ENCODE measurements around the gene EEPD1.
"Not testable (repeated sequence)": the region's sequence is repeated elsewhere in the genome, so short reads cannot be mapped to it uniquely, and the experiment has no call there.

EEPD1 gene

DNA sequence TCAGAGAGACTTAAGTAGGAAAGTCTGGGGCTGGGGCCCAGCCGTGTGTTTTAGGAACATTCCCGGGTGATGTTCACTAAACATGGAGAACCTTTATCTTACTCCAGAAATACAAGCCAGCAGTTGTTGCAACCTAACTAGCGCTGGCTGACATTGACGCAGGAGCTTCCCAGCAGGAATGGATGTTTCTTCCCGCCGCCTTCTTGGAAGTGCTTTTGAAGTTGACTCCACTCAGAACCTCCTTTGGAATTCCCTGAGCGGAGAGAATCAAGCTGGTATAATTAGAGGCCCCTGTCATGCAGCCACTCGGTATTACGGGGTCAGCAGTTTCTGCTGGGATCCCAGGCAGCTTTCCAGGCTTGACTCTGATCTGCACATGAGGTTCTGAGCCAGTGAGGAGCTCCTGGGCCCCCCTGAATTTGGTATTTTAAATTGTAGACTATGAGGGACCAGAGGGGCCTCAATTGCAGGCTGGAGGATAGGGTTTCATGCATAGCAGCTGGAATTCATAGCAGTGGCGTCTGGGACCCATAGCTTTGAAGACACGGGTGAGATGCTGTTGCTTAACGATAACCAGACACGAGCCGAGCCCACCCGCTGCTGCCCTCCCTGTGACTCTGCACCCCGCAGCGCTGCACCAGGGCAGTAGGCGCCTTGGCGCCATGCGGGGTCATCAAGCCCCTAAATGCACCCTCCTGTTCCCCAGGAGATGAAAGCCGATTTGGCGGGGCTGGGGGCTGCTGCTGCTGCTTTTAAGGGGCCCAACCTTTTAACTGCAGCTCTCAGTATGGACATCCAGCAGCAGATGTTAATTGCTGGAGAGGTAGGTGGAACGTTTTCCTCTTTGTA is 61.8 kb downstream of the EEPD1 start:
- DNase-seq (ENCODE audit: low read depth), result no peak

- DNase-seq (ENCODE audit: low read depth), result no peak
Observed at GRCh38 chr7:36215457-36215765, 62.4 kb downstream of the EEPD1 start.

- no peak for DNase-seq (ENCODE audit: low read depth)
Observed at GRCh38 chr7:36216063-36216684, 63.1 kb downstream of the EEPD1 start.

DNA sequence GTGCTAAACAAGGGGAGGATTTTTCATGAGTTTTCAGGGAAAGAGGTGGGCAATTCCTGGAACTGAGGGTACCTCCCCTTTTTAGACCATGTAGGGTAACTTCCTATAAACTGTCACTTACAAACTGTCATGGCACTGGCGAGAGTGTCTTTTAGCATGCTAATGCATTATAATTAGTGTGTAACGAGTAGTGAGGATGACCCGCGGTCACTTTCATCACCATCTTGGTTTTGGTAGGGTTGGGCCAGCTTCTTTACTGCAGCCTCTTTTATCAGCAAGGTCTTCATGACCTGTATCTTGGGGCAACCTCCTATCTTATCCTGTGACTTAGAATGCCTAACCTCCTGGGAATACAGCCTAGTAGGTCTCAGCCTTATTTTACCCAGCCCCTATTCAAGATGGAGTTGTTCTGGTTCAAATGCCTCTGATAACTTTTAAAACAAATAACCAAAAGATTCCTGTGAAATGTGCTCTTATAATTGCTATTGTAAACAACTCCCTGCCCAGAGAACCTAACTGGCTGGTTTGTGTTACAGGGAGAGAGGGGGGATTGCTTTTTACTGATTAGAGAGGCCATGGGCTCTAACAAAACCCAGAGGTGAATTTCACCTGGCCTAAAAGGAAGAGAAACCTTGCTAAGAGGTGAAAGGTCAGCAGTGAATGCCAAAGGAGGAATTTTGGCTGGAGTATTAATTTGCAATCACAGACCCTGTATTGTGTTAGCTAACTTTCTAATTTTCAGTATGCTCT is 64.3 kb downstream of the EEPD1 start:
- DNase-seq (ENCODE audit: low read depth), result no peak

- no peak for DNase-seq (ENCODE audit: low read depth)
Observed at GRCh38 chr7:36217961-36218284, 64.9 kb downstream of the EEPD1 start.

GRCh38 chr7:36219429-36219828 is 66.4 kb downstream of the EEPD1 start:
- DNase-seq (ENCODE audit: low read depth), result no peak

DNA sequence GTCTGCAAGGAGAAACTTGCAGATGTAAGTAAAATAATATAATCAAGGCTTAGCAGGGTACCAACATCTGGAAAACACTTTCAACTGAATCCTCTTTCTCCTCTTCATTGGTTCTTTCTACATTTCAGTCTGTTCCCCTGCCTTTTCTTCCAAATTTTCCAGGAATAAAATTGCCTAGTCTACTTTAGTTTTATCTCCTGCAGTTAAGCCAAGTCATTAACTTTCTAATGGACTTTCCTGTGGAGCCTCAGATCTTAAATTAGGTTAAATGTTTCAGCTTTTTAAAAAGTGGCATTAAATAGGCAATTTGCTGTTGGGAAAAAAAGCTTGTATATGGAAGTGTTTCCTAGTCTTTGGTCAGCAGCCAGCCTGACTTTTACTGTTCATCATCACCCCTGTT is 70.8 kb downstream of the EEPD1 start:
- no peak for DNase-seq (ENCODE audit: low read depth)

- no peak for DNase-seq (ENCODE audit: low read depth)
Observed at GRCh38 chr7:36224934-36225858, 72.1 kb downstream of the EEPD1 start.

GRCh38 chr7:36226151-36226550 is 73.1 kb downstream of the EEPD1 start:
- no peak for DNase-seq (ENCODE audit: low read depth)

DNA sequence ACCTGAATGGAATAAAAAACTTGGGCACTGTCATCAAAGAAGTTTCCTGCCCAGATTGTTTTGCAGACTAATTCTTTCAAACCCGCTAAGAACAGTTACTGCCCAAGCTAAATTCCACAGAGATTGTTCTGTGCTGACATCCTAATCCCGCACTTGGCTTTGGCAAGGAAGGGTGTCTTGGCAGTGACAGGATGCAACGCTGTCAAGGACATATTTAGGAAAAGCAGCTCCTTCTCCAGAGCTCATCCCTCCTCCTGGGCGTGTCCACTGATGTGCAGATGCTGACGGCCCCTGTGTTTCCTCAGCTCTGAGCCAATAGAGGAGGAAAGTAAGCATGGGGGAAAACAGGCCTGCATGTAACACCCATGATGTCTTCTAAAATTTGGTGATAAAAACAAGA is 74.2 kb downstream of the EEPD1 start:
- no peak for DNase-seq (ENCODE audit: low read depth)

DNA sequence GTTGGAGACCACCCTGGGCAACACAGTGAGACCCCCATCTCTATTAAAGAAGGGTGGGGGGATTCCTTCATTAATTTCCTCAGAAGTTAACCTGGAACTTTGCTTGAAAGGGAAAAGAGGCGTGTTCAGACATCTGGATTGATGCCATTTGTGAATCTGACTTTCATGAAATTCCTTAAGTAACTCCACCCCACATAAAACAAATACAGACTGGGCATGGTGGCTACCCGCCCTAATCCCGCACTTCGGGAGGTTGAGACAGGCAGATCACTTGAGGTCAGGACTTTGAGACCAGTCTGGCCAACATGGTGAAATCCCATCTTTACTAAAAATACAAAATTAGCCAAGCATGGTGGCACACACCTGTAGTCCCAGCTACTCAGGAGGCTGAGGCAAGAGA is 75.0 kb downstream of the EEPD1 start:
- no peak for DNase-seq (ENCODE audit: low read depth)

- no peak for DNase-seq (ENCODE audit: low read depth)
Observed at GRCh38 chr7:36231406-36231805, 78.4 kb downstream of the EEPD1 start.

DNA sequence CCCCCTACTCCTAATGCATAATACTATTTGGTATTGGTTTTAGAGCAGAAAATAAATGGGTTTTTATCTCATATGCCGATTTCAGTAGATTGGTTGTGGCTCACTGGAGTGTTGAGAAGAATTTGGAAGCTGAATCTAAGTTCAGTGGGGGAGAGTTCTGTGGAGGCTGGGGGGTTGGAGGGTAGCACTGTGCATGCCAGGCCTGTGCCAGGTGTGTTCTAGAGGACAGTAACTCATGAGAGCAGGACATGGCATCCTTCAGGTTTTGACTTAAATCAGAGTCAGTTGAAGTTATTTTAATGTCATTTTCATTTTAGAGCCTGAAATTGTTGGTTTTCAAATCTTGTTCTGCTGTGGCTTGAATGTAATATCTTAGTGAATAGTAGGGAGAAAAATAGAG is 79.5 kb downstream of the EEPD1 start:
- DNase-seq (ENCODE audit: low read depth), result no peak

- no peak for DNase-seq (ENCODE audit: low read depth)
Observed at GRCh38 chr7:36232971-36233550, 80.0 kb downstream of the EEPD1 start.

DNA sequence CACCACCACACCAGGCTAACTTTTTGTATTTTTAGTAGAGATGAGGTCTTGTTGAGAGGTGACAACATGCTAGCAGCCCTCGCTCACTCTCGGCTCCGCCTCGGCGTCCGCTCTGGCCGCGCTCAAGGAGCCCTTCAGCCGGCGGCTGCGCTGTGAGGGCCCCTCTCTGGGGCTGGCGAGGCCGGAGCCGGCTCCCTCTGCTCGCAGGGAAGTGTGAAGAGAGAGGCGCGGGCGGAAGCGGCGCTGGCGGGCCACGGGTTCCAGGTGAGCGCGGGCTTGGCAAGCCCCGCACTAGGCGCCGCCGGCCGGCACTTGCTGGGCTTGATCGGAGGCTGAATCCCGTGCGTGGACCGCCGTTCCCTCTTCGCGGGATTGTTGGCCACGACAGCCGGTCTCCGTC is 83.0 kb downstream of the EEPD1 start:
- DNase-seq (ENCODE audit: low read depth), result no peak

GRCh38 chr7:36238138-36238537 is 85.1 kb downstream of the EEPD1 start:
- no peak for DNase-seq (ENCODE audit: low read depth)

- DNase-seq (ENCODE audit: low read depth), result not testable (repeated sequence)
Observed at GRCh38 chr7:36243356-36243755, 90.3 kb downstream of the EEPD1 start.

DNA sequence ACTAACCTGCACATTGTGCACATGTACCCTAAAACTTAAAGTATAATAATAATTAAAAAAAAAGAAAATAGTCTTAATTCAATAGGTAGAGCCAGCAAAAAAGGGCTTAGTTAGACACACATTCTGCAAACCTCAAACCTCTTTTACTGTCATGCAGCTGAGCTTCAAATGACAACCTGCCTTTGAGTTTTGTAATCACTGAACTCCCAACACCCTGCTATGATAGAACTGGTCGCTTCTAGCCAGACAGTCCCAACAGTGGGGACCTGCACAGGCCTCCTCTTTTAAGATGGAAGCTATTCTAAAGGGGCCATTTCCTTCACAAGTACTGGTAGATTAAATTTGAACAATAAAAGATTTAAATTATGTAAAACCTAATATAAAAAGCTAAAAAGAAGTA is 90.9 kb downstream of the EEPD1 start:
- DNase-seq (ENCODE audit: low read depth), result not testable (repeated sequence)

GRCh38 chr7:36244429-36244828 is 91.4 kb downstream of the EEPD1 start:
- DNase-seq (ENCODE audit: low read depth), result no peak

DNA sequence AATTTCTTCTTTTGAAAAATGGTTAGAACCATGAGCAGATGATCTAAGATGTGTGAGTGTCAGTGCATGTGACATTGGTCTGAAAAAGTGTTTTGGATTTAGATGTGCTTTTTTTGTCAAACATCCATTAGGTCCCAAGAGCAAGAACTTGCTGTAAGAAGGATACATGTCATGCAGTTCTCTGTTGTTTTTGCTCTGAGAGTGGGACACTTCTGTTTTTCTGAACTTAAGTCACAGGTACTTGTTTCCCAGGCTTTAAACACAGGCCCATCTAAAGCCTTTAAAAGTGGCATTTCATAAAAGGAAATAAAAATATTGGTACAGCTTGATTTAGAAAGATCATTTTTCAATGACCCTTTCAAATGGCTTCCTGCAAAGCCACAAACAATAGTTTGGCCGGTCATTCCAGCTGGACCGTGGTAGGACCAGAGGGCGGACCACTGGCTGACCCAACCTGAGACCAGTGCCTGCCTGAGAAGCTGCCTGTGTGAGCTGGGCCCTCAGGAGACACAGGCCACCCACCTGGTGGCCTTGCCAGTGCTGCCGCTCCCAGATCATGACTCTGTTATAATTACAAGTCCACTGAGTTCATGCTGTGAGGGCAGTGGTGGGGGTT is 92.7 kb downstream of the EEPD1 start:
- DNase-seq (ENCODE audit: low read depth), result no peak

GRCh38 chr7:36249091-36249490 is 96.0 kb downstream of the EEPD1 start:
- no peak for DNase-seq (ENCODE audit: low read depth)

Data from HS-5 (cell line).